Urinary bladder (tissue), 4 donors: Measurements from ENCODE around the gene DNMT3B. TPM values are rescaled to one million over a fixed set of nuclear protein-coding genes. Genes with fewer than 3 reads are reported as not detected.
"Not testable (repeated sequence)": the region's sequence is repeated elsewhere in the genome, so short reads cannot be mapped to it uniquely, and the experiment has no call there.

Source experiments
- DNase-seq: peaks from one replicate; pipeline ENCODE4 v3.0.0-alpha.2; 2015; ENCODE audit errors: extremely low spot score
- H3K27ac ChIP-seq: one replicate; pipeline ENCODE4 v1.5.1; 2013; ENCODE audit warnings: low read depth, mild to moderate bottlenecking, moderate library complexity
- H3K36me3 ChIP-seq: one replicate; pipeline ENCODE4 v1.6.1; 2013; ENCODE audit warnings: mild to moderate bottlenecking, moderate library complexity; ENCODE audit not compliant: insufficient read depth
- H3K4me1 ChIP-seq: one replicate; pipeline ENCODE4 v1.6.1; 2013; ENCODE audit warnings: mild to moderate bottlenecking, moderate library complexity; ENCODE audit not compliant: insufficient read depth
- H3K4me3 ChIP-seq: one replicate; pipeline ENCODE4 v1.5.1; 2013; ENCODE audit warnings: low read depth, low read length
- WGBS: extraction: QIAGEN DNeasy Blood & Tissue Kit; methylation state at CpG from one replicate; pipeline ENCODE4 v1.1.7; 2013; 5-methylcytosine and 5-hydroxymethylcytosine counted together
- polyA plus RNA-seq: library from polyadenylated mRNA; stranded (reverse); fragments of 200-250 nt; gene quantifications from one replicate; pipeline ENCODE4 v1.2.3, GENCODE V29; 2013
- total RNA-seq: library from RNA; depleted of rRNA; stranded (reverse); fragments of >200 nt; gene quantifications from one replicate; pipeline ENCODE4 v1.2.3, GENCODE V29; 2014
- donor health status: healthy with polysubstance abuse.
- donor health status: healthy.

Gene DNMT3B
- total RNA-seq, result 2.4 TPM
- polyA plus RNA-seq, result 1.0 TPM

- H3K4me3 ChIP-seq, result peak within 1 kb of the TSS; percentile 94
- H3K4me1 ChIP-seq, result peaks cover 2% of the 10 kb centered on the region
- DNase-seq, result no peak
- H3K36me3 ChIP-seq, result no peaks in the 10 kb centered on the region
- H3K27ac ChIP-seq, result no peak within 1 kb of the TSS
- 1% methylated on average over 92 of the region's 92 CpGs for WGBS
Observed at GRCh38 chr20:32761831-32762753, at the start of gene DNMT3B. TSS of gene DNMT3B (plus strand) at chr20:32762385. CDS start at chr20:32780324, 17,939 bp downstream.

GRCh38 chr20:32718749-32719348 lies 43.3 kb upstream of the DNMT3B start:
- 84% methylated on average over 3 of the region's 3 CpGs for WGBS
- Histone ChIP-seq H3K36me3 (no peaks in the 10 kb centered on the region), H3K4me1 (no peaks in the 10 kb centered on the region), H3K4me3 (no peak overlapping the region), H3K27ac (no peak overlapping the region)
- DNase-seq, result no peak

- DNase-seq, result no peak
- H3K4me3 ChIP-seq, result no peak overlapping the region
- no peaks in the 10 kb centered on the region for H3K36me3 ChIP-seq
- WGBS, result 54% methylated on average over 7 of the region's 7 CpGs
- H3K4me1 ChIP-seq, result no peaks in the 10 kb centered on the region
- H3K27ac ChIP-seq, result no peak overlapping the region
Observed at GRCh38 chr20:32727683-32728082, 34.5 kb upstream of the DNMT3B start.

GRCh38 chr20:32728435-32728834 lies 33.8 kb upstream of the DNMT3B start:
- H3K4me1 ChIP-seq, H3K36me3 ChIP-seq, H3K4me3 ChIP-seq, DNase-seq: not testable (repeated sequence)
- peak overlapping the region; percentile 5 for H3K27ac ChIP-seq
- WGBS, result 95% methylated on average over 6 of the region's 6 CpGs

- not testable (repeated sequence) for H3K4me3 ChIP-seq, H3K27ac ChIP-seq, DNase-seq, H3K4me1 ChIP-seq, H3K36me3 ChIP-seq
- 97% methylated on average over 5 of the region's 5 CpGs for WGBS
Observed at GRCh38 chr20:32729334-32729733, 32.9 kb upstream of the DNMT3B start.

GRCh38 chr20:32731882-32732266 lies 30.3 kb upstream of the DNMT3B start:
- DNase-seq, result no peak
- H3K36me3 ChIP-seq, result no peaks in the 10 kb centered on the region
- H3K27ac ChIP-seq, result no peak overlapping the region
- WGBS, result 72% methylated on average over 4 of the region's 4 CpGs
- H3K4me1 ChIP-seq, result no peaks in the 10 kb centered on the region
- H3K4me3 ChIP-seq, result no peak overlapping the region

GRCh38 chr20:32737371-32738223 lies 24.6 kb upstream of the DNMT3B start:
- H3K27ac ChIP-seq, result no peak overlapping the region
- H3K36me3 ChIP-seq, result no peaks in the 10 kb centered on the region
- WGBS, result 61% methylated on average over 7 of the region's 7 CpGs

GRCh38 chr20:32741151-32741550 lies 21.0 kb upstream of the DNMT3B start:
- H3K4me3 ChIP-seq, result no peak overlapping the region
- 96% methylated on average over 5 of the region's 5 CpGs for WGBS

More at GRCh38 chr20:32737371-32738223, 24.6 kb upstream of the DNMT3B start:
- no peak overlapping the region for H3K4me3 ChIP-seq
- peaks cover 4% of the 10 kb centered on the region for H3K4me1 ChIP-seq
- no peak for DNase-seq

GRCh38 chr20:32742322-32743236 lies 19.6 kb upstream of the DNMT3B start:
- DNase-seq, result no peak
- 11% methylated on average over 25 of the region's 25 CpGs for WGBS

More at GRCh38 chr20:32741151-32741550, 21.0 kb upstream of the DNMT3B start:
- DNase-seq, result no peak
- H3K4me1 ChIP-seq, result peaks cover 4% of the 10 kb centered on the region
- no peaks in the 10 kb centered on the region for H3K36me3 ChIP-seq
- no peak overlapping the region for H3K27ac ChIP-seq

GRCh38 chr20:32743237-32744112 lies 18.7 kb upstream of the DNMT3B start, which contains the start of gene COMMD7:
TSS of gene COMMD7 (minus strand) at chr20:32743467. CDS start at chr20:32743391, 76 bp downstream.
- WGBS, result under 1% methylated on average over 64 of the region's 64 CpGs
- Histone ChIP-seq H3K4me3 (peak within 1 kb of the TSS; percentile 88), H3K36me3 (no peaks in the 10 kb centered on the region), H3K4me1 (peaks cover 4% of the 10 kb centered on the region), H3K27ac (peak within 1 kb of the TSS; percentile 79)
- no peak for DNase-seq

More at GRCh38 chr20:32742322-32743236, 19.6 kb upstream of the DNMT3B start:
- no peaks in the 10 kb centered on the region for H3K36me3 ChIP-seq
- peak overlapping the region; percentile 79 for H3K27ac ChIP-seq
- peak overlapping the region; percentile 88 for H3K4me3 ChIP-seq
- H3K4me1 ChIP-seq, result peaks cover 4% of the 10 kb centered on the region

- Histone ChIP-seq H3K4me3 (no peak overlapping the region), H3K36me3 (no peaks in the 10 kb centered on the region), H3K4me1 (no peaks in the 10 kb centered on the region), H3K27ac (no peak overlapping the region)
- no peak for DNase-seq
- 69% methylated on average over 11 of the region's 11 CpGs for WGBS
Observed at GRCh38 chr20:32749914-32750637, 12.1 kb upstream of the DNMT3B start.
